Smooth muscle cell of the brain vasculature (primary cell): ENCODE measurements around the gene LRRC4C.

ENCODE experiments used
- DNase-seq: peaks from one replicate; pipeline ENCODE4 v3.0.0-alpha.2; 2012; ENCODE audit warnings: low read depth, low spot score

The LRRC4C gene

DNA sequence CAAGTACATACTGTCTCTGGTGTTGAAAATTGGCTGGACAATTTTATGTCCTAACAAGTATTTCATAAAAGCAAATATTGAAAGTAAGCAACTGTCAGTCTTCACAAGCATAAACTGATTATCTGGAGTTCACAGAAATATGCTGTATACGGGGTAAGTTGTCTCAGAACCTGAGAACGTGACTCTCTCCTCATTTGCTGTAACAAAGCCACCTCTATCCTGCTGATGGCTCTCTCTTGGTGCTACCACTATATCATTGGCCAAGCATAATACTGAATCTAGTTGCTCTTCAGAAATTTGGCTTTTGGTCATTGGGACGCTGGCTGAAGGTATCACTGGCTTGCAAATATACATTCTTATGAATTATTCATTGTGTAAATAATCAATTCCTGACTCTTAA is 1078.0 kb downstream of the LRRC4C start:
- DNase-seq: no peak

DNA sequence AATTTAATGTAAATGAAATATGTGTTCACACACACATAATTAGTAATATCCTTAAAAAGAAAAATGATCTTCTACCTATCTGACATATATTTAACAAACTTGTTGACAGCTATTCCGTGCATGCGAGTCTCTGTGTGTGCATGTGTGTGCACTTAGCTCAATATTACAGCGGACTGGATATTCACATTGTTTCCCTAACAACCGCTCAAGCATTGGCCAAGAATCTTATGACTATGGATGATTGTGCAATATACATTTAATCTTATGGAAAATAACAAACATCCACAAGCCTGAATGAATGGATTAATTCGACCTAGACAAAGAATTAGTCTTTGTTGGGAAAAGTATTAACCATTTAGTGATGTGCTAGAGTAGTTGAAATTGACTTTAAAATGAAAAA is 1078.6 kb downstream of the LRRC4C start:
- no peak for DNase-seq

DNA sequence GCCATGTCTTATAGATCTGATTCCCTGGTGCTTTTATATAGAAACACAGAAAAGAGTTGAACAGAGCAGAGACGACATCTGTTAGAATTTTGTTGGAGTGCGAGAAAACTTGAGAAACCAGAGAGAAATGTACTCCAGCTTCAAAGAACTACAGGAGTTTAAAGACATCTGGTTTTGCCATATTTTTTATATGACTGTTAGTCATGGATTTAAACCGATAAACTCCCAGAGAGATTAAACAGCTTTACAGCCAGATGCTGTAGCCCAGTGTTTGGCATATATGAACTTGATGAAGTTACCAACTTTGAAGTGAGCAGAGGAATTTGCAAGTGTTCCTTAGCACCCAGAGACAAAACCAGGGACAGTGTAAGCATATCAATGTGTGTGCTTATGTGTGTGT is 1083.1 kb downstream of the LRRC4C start:
- DNase-seq: no peak

DNA sequence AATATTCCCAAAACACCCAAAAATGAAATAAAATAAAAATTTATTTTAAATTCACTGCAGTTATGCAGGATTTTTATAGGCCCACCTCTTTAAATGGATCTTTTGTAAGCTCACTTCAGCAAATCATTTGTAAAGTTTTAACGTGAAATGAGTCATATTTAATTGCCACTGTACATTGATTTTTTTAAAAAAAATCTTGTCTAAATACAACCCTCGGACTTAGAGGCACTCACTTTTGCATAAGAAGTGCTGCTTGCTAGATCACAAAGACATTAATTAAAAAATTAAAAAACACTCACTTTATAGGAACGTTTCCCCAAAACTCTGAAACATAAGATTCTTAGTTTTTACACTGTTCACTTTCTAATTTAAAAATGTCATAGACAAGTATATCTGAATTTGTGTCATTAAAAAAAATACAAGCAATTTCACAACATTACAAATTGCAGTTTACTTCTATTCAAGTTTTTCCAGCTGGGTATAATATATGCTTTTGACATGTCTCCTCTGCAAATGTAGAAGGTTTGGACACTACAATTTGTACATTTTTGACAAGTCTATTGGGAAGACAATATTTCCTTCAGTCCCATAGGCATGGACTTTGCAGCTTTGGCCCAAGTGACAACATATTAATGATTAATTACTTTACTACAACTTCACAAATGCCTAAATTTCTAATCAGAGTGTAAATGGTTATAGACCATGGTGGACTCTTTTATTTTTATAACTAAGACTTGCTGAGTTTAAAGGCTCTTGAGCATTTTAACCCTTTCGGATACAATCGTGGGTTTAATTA is 1088.4 kb downstream of the LRRC4C start:
- DNase-seq: no peak

DNA sequence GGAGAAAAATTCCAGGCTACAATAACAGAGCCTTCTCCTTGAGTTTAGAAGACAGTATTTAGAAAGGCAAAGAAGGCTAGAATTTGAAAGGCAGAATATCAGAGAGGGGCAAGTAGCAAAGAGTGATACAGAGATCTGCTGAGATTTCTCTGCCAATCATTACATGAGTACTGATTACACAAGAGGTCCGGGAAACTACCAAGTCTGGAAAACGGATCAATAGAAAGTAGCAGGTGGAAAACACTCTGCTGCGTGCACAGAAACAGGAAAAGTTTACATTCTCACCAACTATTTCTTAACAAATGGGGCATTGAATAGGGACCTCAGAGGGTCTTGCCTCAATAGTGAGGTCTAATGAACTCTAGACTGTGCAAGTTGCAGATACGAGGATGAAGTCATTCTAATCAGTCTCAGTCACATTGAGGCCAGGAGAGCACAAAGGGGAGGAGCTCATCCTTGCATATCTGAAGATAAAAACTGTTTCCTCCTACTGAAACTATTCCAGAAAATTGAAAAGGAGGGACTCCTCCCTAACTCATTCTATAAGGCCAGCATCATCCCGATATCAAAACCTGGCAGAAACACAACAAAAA is 1099.2 kb downstream of the LRRC4C start:
- no peak for DNase-seq

GRCh38 chr11:40354121-40354520 is 1105.3 kb downstream of the LRRC4C start:
- DNase-seq: no peak

GRCh38 chr11:40340911-40341310 is 1118.5 kb downstream of the LRRC4C start:
- DNase-seq: no peak

DNA sequence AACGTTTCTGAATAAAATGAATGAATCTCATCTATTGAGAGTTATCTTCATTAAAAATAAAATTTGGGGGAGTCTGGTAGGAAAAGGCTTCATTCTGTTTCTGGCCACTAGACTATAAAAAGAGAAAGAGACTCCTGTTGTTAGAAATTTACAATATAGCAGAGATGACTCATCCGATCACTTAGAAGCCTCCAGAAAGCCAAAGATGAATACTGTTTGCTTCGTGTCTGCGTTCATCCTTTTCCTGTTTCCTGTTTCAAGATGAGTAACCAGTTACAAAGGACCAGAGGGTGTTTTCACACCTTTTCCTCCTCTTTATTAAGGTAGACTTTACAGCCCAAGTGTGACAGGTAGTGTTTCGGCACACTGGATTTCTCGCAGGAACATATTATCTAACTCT is 1120.7 kb downstream of the LRRC4C start:
- no peak for DNase-seq

GRCh38 chr11:40338062-40338461 is 1121.4 kb downstream of the LRRC4C start:
- no peak for DNase-seq

- no peak for DNase-seq
Observed at GRCh38 chr11:40337118-40337517, 1122.3 kb downstream of the LRRC4C start.

GRCh38 chr11:40328890-40329614 is 1130.4 kb downstream of the LRRC4C start:
- DNase-seq: peak; percentile 96

DNA sequence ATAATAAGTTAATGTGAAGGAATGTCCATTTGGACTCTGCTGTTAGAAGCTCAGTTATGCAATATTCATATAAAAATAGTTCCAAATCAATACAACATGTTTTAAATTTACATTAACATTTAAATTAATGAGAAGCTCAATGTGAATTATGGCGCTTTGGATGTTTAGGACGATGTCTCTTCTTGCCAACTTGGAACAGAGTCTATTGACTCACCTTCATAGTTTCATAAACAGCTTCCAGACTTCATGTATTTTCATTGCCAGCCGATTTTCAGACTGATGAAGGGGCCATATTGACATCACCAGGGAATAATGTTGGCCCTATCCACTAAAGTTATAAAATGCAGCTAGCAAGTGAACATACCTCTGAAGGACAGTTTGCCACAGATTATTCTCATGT is 1136.2 kb downstream of the LRRC4C start:
- no peak for DNase-seq

GRCh38 chr11:40321537-40321936 is 1137.9 kb downstream of the LRRC4C start:
- DNase-seq: no peak

GRCh38 chr11:40316171-40316570 is 1143.3 kb downstream of the LRRC4C start:
- DNase-seq: no peak

- no peak for DNase-seq
Observed at GRCh38 chr11:40315122-40315521, 1144.3 kb downstream of the LRRC4C start.

- no peak for DNase-seq
Observed at GRCh38 chr11:40314327-40314726, 1145.1 kb downstream of the LRRC4C start.

DNA sequence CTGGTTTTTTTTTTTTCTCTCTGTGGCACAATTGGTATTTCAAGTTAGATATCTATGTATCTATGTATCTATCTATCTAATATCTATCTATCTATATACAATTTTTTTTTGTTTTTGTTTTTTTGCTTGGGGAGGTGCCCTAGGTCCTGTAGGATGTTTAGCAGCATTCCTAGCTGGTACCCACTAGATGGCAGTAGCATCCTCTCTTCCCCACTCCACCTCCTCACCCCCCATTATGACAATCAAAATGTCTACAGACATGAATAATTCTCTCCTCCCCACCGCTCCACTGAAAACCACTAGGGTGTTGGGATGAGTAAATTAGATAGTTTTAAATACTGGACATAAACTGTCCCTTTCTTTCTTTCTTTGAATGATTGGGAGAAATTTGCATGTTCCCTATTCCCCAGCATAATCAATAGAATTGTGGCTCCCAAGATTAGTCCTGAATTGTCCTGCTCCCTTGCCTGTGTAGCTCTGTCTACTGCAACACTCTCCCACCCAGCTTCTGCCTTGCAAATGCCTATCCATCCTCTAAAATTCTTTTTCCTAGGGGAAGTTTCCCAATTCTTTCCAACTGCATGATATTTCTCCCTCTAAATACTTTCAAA is 1152.4 kb downstream of the LRRC4C start:
- DNase-seq: no peak

DNA sequence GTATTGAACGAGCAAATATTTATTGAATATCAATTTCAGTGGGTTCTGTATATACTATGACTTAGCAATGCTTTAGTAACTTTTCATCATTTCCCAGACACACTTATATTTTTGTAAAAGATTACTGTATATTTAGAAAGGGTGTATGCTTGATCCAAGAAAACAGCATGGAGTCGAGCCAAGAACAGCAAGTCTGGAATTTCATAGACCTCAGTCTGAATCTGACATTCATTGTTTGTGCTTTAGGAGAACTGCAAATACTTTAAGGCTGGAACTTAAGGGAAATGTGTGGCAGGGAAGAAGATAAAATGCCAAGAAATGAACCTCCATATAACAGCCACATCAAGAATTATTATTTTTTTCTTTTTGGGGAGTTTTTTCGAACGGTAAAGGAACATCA is 1156.8 kb downstream of the LRRC4C start:
- DNase-seq: peak; percentile 61

DNA sequence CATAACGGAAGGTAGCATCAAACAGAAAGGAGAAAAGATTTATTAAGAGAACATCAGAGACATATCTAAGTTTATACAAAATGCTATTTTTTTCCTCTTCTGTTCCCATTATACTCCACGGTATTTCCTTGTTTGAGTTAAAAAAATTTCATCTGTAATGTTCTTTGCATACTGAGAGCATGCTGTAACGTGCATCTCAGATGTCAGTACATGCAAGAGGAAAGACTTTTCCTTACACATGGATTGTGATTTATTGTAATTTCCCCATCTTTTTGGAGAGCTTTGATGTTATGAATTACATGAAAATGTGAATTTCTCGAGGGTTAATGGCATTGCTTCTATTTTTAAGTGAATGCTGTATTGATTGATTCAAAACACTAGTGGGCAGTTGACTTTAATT is 1164.0 kb downstream of the LRRC4C start:
- no peak for DNase-seq

DNA sequence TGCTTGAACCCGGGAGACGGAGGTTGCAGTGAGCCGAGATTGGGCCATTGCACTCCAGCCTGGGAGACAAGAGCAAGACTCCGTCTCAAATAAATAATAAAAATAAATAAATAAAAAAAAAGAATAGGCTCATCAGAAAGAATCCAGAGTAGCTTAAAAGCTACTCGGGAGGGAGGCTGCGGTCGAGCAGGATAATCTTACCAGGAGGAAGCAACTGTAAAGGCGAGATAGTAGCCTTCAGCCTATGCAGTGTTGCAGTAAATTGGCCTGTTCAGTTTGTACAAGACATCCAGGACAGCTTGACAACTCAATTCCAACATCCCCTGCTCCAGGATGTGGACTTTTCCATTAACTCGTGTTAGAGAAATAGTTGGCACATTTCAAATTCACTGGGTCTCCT is 1164.7 kb downstream of the LRRC4C start:
- DNase-seq: no peak

- DNase-seq: no peak
Observed at GRCh38 chr11:40294349-40294735, 1165.1 kb downstream of the LRRC4C start.

- DNase-seq: peak; percentile 65
Observed at GRCh38 chr11:40293655-40294348, 1165.7 kb downstream of the LRRC4C start.
